SK-N-SH treated with all-trans-retinoic acid at 6 μM for 48 hours (cell line): ENCODE measurements around the gene TPO.

Experiments
- ISL1 ChIP-seq: fragments of 250-450 bp; sonication (Bioruptor Pico); IDR thresholded peaks from 2 replicates; pipeline ENCODE4 v2.1.2; 2022; ENCODE audit warnings: mild to moderate bottlenecking, moderate library complexity
- ZNF8 ChIP-seq: fragments of 450-650 bp; formaldehyde crosslinking; IDR thresholded peaks from 2 replicates; pipeline ENCODE4 v1.5.0; 2020; ENCODE audit warnings: mild to moderate bottlenecking, moderate library complexity
- TF ChIP-seq, protein P1 (sequence below): fragments of 250-450 bp; sonication (Bioruptor Pico); IDR thresholded peaks from 2 replicates; pipeline ENCODE4 v1.8.0; 2020; ENCODE audit warnings: mild to moderate bottlenecking, moderate library complexity, borderline replicate concordance

DNA sequence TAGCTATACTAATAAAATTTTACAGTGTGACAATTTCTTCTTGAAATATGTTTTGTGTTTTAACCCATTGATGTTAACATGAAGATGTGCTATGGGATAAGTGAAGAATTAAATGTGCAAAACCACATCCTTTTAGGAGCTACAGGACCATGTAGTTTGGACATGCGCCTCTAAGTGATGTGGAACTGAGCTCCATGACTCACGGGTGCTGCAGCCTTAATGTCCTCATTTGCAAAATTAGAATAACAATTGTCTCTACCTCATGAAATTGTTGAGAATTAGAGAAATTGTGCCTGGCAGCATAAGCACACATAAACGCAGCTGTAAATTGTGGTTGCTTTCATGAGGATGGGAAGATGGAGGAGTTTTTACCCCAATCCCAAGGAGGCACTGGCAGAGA, 31.6 kb upstream of the TPO start:
- TF ChIP-seq, protein P1, sequence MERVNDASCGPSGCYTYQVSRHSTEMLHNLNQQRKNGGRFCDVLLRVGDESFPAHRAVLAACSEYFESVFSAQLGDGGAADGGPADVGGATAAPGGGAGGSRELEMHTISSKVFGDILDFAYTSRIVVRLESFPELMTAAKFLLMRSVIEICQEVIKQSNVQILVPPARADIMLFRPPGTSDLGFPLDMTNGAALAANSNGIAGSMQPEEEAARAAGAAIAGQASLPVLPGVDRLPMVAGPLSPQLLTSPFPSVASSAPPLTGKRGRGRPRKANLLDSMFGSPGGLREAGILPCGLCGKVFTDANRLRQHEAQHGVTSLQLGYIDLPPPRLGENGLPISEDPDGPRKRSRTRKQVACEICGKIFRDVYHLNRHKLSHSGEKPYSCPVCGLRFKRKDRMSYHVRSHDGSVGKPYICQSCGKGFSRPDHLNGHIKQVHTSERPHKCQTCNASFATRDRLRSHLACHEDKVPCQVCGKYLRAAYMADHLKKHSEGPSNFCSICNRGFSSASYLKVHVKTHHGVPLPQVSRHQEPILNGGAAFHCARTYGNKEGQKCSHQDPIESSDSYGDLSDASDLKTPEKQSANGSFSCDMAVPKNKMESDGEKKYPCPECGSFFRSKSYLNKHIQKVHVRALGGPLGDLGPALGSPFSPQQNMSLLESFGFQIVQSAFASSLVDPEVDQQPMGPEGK (CRISPR knock-in tag): no peak
- no peak for TF ChIP-seq ISL1 (CRISPR knock-in tag)
- TF ChIP-seq ZNF8: no peak
